ENCODE data around the gene CDYL. TPM values are rescaled to one million over a fixed set of nuclear protein-coding genes. Genes with fewer than 3 reads are reported as not detected.
A peak's percentile ranks its signal among the peaks of the same experiment; 100 is the strongest.

Gene CDYL
- total and polyA plus RNA-seq, 12 donors, result 4.1 to 39.9 (median 33.2) TPM

DNA sequence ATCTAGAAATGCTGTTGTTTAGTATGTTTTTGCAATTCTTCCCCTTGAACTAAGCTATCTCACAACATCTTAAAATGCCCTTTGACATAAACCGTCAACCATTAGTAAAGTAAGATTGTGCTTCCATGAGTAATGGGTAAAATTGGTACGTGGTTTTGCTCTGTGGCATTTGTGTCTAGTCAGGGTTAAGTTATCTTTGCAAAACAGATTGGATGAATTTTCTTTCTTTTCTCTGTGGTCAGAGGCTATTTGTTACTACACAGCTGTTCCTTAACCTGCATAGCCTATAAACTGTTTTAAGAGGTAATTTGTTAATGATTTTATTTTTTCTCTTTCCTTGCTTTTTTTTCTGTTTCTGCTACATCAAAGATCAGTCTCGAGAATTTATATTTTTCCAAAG is 152.2 kb downstream of the CDYL start:
- Histone ChIP-seq H3K36me3 (no peaks in the 10 kb centered on the region), H3K27ac (no peak overlapping the region), H3K27me3 (no peaks in the 10 kb centered on the region), H3K4me3 (no peak overlapping the region), H3K9me3 (no peaks in the 10 kb centered on the region), H3K4me1 (peaks cover 8 to 49% (median 35%) of the 10 kb centered on the region in 9 donors)
- ATAC-seq (no peak), DNase-seq (no peak)
- 92% methylated on average over 3 of the region's 3 CpGs for WGBS, 2 donors
- TF ChIP-seq, protein P1, sequence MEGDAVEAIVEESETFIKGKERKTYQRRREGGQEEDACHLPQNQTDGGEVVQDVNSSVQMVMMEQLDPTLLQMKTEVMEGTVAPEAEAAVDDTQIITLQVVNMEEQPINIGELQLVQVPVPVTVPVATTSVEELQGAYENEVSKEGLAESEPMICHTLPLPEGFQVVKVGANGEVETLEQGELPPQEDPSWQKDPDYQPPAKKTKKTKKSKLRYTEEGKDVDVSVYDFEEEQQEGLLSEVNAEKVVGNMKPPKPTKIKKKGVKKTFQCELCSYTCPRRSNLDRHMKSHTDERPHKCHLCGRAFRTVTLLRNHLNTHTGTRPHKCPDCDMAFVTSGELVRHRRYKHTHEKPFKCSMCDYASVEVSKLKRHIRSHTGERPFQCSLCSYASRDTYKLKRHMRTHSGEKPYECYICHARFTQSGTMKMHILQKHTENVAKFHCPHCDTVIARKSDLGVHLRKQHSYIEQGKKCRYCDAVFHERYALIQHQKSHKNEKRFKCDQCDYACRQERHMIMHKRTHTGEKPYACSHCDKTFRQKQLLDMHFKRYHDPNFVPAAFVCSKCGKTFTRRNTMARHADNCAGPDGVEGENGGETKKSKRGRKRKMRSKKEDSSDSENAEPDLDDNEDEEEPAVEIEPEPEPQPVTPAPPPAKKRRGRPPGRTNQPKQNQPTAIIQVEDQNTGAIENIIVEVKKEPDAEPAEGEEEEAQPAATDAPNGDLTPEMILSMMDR (IDR thresholded peaks at IDR 0.05), result no peak
- intact Hi-C loops (cut with DNase I), result no loop called here

GRCh38 chr6:4929097-4929718 is 153.0 kb downstream of the CDYL start:
- TF ChIP-seq, protein P1 (IDR thresholded peaks at IDR 0.05), result no peak
- ATAC-seq (no peak), DNase-seq (no peak)
- H3K27me3 ChIP-seq, result no peaks in the 10 kb centered on the region
- no peaks in the 10 kb centered on the region for H3K36me3 ChIP-seq
- H3K4me3 ChIP-seq, result no peak overlapping the region
- H3K27ac ChIP-seq, result no peak overlapping the region
- intact Hi-C loops (cut with DNase I), result no loop called here
- 76 to 80% methylated on average over 1 of the region's 1 CpG for WGBS, 2 donors
- peaks cover 8 to 52% (median 35%) of the 10 kb centered on the region in 9 donors for H3K4me1 ChIP-seq
- H3K9me3 ChIP-seq, result no peaks in the 10 kb centered on the region

- TF ChIP-seq, protein P1 (IDR thresholded peaks at IDR 0.05), result no peak
- Histone ChIP-seq H3K4me1 (peaks cover 8 to 55% (median 35%) of the 10 kb centered on the region in 9 donors), H3K4me3 (no peak overlapping the region), H3K9me3 (no peaks in the 10 kb centered on the region), H3K27me3 (no peaks in the 10 kb centered on the region), H3K27ac (peak overlapping the region in 2 of 10 donors; percentile 6 to 7), H3K36me3 (no peaks in the 10 kb centered on the region)
- intact Hi-C loops (cut with DNase I), result loop anchor here in 6 of 10 donors (5.0 to 10.0 kb wide), 5 partner anchors 153 to 615 kb away; partner anchors contain the start of gene CDYL (in 4 of the 6)
- DNase-seq, result no peak
- ATAC-seq, result peak in 4 of 8 donors; percentile 32 to 48 (median 40)
- WGBS, 2 donors, result 45 to 49% methylated on average over 4 of the region's 4 CpGs
Measured at GRCh38 chr6:4930025-4930691, 154.0 kb downstream of the CDYL start.

DNA sequence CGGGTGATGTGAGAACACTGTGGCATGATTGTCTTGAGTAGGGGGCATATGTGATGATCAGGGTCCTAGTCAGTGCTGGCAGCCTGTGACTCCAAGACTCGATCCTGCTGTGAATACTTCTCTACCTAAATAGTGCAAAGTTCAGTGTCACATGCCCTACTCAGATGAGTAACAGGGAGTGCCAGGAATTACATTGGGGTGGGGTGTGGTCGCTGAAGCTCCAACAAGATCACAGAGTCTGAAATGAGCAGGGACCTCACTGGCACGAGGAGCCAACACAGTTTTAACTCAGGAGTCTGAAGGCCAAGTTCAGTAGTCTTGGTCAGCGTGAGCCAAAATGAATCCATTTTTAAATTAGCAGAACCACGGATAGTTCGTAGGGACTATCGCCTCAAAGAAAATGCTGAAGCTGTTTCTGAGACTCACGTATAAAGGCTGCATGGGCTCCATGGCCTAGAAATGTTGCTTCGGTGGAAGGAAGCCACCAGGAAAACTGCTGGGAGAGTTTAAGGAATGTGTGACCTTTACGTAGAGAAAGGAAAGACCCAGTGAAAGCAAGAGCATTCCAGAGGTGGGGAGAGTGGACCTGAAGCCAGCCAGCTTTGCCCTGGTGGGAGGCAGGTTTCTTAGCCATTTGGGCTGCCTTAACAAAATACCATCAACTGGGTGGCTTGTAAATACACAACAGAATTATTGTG is 155.5 kb downstream of the CDYL start:
- Histone ChIP-seq H3K4me3 (no peak overlapping the region), H3K27me3 (no peaks in the 10 kb centered on the region), H3K36me3 (peaks cover 0 to 7% (median 0%) of the 10 kb centered on the region in 9 donors), H3K9me3 (no peaks in the 10 kb centered on the region), H3K4me1 (peaks cover 8 to 62% (median 44%) of the 10 kb centered on the region in 9 donors), H3K27ac (no peak overlapping the region)
- intact Hi-C loops (cut with DNase I), result loop anchor here in 6 of 10 donors (5.0 to 10.0 kb wide), 5 partner anchors 154 to 617 kb away; partner anchors contain the start of gene CDYL (in 4 of the 6)
- no peak for DNase-seq
- peak in 2 of 8 donors; percentile 14 to 37 for ATAC-seq
- WGBS, 2 donors, result 74 to 75% methylated on average over 11 of the region's 11 CpGs
- TF ChIP-seq, protein P1 (IDR thresholded peaks at IDR 0.05), result no peak

All from heart right ventricle (tissue), 16 donors.